Measurements from ENCODE around the gene MRPS27.
A peak's percentile ranks its signal among the peaks of the same experiment; 100 is the strongest.
"Not testable (repeated sequence)": the region's sequence is repeated elsewhere in the genome, so short reads cannot be mapped to it uniquely, and the experiment has no call there.

MRPS27 gene

DNA sequence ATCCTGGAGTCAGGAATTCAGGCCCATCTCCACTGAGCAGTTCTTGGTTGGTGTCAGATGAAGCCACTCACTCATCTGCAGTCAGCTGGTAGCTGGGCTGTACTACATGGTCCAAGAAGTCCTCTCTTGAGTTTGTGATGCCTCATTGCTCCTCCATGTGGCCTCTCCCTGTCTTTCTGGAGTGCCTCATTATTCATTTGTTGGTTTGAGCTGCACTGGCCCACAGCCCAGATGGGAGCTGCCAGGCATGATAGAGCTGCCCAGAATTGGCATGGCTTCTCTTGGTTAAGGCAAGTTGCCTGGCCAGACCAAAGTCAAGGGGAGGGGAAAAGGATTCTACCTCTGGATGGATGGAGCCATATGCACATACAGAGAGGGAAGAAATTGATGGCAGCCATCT lies 8.1 kb upstream of the MRPS27 start:
- H3K4me3 ChIP-seq (ENCODE audit: low read length): no peak overlapping the region
- no peak for DNase-seq (ENCODE audit: low read depth)
- TF ChIP-seq, protein P1, sequence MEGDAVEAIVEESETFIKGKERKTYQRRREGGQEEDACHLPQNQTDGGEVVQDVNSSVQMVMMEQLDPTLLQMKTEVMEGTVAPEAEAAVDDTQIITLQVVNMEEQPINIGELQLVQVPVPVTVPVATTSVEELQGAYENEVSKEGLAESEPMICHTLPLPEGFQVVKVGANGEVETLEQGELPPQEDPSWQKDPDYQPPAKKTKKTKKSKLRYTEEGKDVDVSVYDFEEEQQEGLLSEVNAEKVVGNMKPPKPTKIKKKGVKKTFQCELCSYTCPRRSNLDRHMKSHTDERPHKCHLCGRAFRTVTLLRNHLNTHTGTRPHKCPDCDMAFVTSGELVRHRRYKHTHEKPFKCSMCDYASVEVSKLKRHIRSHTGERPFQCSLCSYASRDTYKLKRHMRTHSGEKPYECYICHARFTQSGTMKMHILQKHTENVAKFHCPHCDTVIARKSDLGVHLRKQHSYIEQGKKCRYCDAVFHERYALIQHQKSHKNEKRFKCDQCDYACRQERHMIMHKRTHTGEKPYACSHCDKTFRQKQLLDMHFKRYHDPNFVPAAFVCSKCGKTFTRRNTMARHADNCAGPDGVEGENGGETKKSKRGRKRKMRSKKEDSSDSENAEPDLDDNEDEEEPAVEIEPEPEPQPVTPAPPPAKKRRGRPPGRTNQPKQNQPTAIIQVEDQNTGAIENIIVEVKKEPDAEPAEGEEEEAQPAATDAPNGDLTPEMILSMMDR (conservative IDR thresholded peaks at IDR 0.05; ENCODE audit: low read depth, low read length): no peak

DNA sequence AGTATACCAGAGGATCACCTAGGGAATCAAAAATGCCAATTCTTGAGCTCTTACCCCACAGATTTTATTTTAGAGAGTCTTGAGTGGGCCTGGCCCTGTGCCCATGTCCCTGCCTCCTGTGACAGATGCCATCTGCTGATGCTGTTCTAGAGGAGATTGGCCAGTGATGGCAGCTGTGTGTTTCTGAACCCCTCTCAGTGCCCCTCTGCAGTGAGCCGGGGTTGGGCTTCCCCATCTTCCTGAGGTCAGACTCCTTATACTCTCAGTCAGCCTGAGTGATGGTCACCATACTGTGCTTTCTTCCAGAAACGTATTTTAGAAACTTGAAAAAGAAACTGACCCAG lies 6.2 kb upstream of the MRPS27 start:
- TF ChIP-seq, protein P1 (conservative IDR thresholded peaks at IDR 0.05; ENCODE audit: low read depth, low read length): no peak
- no peak for DNase-seq (ENCODE audit: low read depth)
- H3K4me3 ChIP-seq (ENCODE audit: low read length): no peak overlapping the region

DNA sequence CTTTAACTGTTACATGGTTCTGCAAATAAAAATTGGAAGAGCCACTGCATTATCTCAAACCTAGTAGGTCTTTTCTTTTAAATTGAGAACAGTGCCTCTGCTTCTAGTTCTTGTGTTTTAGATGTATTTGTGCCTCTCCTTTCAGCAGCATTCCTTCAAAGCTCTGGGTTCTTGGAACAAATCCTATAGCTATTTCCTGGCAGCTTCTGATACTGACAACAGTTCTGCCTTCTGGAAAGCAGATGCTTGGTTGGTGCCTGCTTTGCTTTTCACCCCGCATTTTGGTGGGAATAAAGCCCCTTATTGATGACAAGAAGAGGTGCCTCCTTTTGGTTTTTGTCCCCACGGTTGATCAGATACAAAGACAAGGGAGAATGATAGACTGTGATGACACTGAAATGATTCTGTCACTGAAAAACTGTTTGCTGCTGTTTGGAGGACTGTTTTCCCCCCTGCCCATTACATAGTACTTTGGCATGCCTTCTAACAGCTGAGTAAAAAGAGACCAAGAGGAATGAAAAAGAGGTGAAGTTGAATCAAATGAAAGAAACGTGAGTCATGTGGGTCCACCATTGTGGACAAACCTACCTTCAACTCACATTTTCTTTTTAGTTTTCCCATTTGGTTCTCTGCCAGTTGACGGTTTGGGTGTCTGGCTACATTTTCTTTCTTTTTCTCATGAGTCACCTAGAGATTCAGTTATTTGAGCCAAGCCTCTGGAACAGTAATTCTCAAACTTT lies 5.7 kb upstream of the MRPS27 start:
- TF ChIP-seq, protein P1 (conservative IDR thresholded peaks at IDR 0.05; ENCODE audit: low read depth, low read length): no peak
- no peak for DNase-seq (ENCODE audit: low read depth)
- H3K4me3 ChIP-seq (ENCODE audit: low read length): no peak overlapping the region

DNA sequence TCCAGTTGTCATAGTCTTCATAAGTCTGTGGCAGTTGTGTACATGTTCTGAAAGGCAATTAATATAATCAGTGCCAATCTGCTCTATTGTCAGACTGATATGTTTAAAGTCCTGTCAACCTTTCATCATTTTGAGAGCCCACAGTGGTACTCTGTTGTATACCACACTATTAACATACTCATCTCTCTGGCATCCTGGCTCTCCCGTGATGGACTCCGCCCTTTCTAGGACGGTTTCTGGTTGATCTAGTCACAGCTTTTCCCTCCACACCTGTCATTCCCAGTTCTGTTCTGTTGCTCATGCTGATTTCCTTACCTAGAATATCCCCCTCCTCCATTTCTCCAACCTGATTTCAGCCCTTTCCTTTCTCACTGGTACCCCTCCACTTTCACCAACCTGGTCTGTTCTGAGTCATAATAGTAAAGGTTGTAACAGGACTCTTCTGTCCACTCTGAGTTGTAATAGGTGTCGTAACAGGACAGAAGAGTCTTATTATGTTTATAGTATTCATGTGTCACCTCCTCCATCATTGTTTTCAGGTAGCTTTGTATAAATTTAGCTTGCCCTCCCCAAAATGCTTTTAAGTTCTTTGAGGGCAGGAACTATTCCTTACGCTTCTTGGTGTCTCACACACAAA lies 4.3 kb upstream of the MRPS27 start:
- no peak overlapping the region for H3K4me3 ChIP-seq (ENCODE audit: low read length)
- TF ChIP-seq, protein P1 (conservative IDR thresholded peaks at IDR 0.05; ENCODE audit: low read depth, low read length): no peak
- no peak for DNase-seq (ENCODE audit: low read depth)

DNA sequence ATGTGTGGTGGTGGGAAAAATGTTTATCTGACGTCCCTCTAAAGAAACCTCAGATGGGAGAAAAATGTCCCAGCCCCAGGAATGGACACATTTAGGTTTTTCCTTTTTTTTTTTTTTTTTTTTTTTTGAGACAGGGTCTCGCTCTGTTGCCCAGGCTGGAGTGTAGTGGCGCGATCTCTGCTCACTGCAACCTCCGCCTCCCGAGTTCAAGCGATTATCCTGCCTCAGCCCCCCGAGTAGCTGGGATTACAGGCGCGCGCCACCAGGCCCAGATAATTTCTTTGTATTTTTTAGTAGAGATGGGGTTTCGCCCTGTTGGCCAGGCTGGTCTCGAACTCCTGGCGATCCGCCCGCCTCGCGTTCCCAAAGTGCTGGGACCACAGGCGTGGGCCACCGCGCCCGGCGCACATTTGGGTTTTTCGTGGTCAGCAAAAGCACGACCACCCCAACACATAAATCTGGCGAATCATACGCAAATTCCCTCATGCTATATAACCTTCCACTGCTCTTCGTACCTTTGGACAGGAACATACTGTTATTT lies 535 bp downstream of the MRPS27 start:
- H3K4me3 ChIP-seq (ENCODE audit: low read length): peak overlapping the region; percentile 84
- not testable (repeated sequence) for DNase-seq (ENCODE audit: low read depth)

DNA sequence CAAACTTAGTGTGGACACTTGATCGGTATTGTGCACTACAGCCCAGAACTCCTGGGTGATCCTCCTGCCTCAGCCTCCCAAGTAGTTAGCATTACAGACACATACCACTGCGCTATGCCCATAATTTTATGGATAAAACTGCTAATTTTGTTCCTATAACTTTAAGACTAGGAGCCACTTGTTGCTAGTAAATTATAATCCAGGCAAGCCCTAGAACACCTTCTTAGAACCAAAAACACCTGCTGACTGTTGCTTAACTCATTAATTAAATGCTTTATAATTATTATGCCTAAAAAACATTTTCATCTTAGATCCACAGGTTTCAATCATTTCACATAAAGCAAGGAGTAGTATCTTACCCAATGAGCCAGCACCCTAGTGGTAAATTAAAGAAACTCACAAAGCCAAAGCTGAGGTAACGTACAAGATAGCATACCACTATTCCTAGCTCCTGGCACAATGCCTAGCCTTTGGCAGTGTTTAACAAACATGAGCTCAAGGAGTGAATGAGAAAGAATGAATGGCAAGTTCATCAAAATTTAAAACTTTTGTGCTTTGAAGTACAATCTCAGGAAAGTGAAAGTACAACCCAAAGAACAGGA lies 5.4 kb downstream of the MRPS27 start:
- TF ChIP-seq, protein P1 (conservative IDR thresholded peaks at IDR 0.05; ENCODE audit: low read depth, low read length): peak; percentile 52
- DNase-seq (ENCODE audit: low read depth): peak; percentile 77
- H3K4me3 ChIP-seq (ENCODE audit: low read length): no peak overlapping the region

DNA sequence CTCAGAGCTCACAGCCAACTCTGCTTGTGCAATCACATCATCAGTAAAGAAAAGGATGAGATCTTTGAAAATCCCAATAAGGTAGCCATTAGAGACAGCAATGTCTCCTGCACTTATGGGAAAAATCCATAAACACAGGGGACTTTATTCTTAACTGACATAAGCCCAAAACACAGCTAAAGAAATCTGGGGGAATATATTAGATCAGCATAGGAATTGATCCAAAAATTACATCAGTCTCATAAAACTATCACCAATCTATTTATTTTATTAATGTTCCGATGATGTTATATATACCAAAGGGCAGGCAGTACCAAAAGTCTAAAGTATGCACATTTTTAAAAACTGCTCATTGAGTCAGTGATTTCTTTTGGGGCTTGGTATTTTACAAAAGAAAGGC lies 6.9 kb downstream of the MRPS27 start:
- TF ChIP-seq, protein P1 (conservative IDR thresholded peaks at IDR 0.05; ENCODE audit: low read depth, low read length): no peak
- DNase-seq (ENCODE audit: low read depth): no peak
- no peak overlapping the region for H3K4me3 ChIP-seq (ENCODE audit: low read length)
